ENCODE results near the gene LTBP1.

Gene LTBP1

GRCh38 chr2:33011941-33012340 is 65.2 kb downstream of the LTBP1 start:
- no peak for DNase-seq (ENCODE audit: low spot score)

GRCh38 chr2:33013684-33014110 is 66.9 kb downstream of the LTBP1 start:
- no peak for DNase-seq (ENCODE audit: low spot score)

GRCh38 chr2:33014268-33014667 is 67.5 kb downstream of the LTBP1 start:
- DNase-seq (ENCODE audit: low spot score), result no peak

- DNase-seq (ENCODE audit: low spot score), result peak; percentile 23
These were observed 68.8 kb downstream of the LTBP1 start for GRCh38 chr2:33015421-33016142.

GRCh38 chr2:33018271-33018670 is 71.5 kb downstream of the LTBP1 start:
- no peak for DNase-seq (ENCODE audit: low spot score)

- no peak for DNase-seq (ENCODE audit: low spot score)
These were observed 73.0 kb downstream of the LTBP1 start for GRCh38 chr2:33019796-33020195.

- no peak for DNase-seq (ENCODE audit: low spot score)
These were observed 74.1 kb downstream of the LTBP1 start for GRCh38 chr2:33020883-33021282.

- no peak for DNase-seq (ENCODE audit: low spot score)
These were observed 74.9 kb downstream of the LTBP1 start for GRCh38 chr2:33021542-33022227.

- no peak for DNase-seq (ENCODE audit: low spot score)
These were observed 75.7 kb downstream of the LTBP1 start for GRCh38 chr2:33022395-33022985.

- no peak for DNase-seq (ENCODE audit: low spot score)
These were observed 76.4 kb downstream of the LTBP1 start for GRCh38 chr2:33022989-33023727.

- no peak for DNase-seq (ENCODE audit: low spot score)
These were observed 77.2 kb downstream of the LTBP1 start for GRCh38 chr2:33023728-33024500.

- DNase-seq (ENCODE audit: low spot score), result no peak
These were observed 78.0 kb downstream of the LTBP1 start for GRCh38 chr2:33024758-33025157.

- no peak for DNase-seq (ENCODE audit: low spot score)
These were observed 82.7 kb downstream of the LTBP1 start for GRCh38 chr2:33029459-33029858.

- DNase-seq (ENCODE audit: low spot score), result no peak
These were observed 83.2 kb downstream of the LTBP1 start for GRCh38 chr2:33029926-33030325.

- no peak for DNase-seq (ENCODE audit: low spot score)
These were observed 83.6 kb downstream of the LTBP1 start for GRCh38 chr2:33030326-33030725.

- no peak for DNase-seq (ENCODE audit: low spot score)
These were observed 85.5 kb downstream of the LTBP1 start for GRCh38 chr2:33032245-33032644.

- no peak for DNase-seq (ENCODE audit: low spot score)
These were observed 86.9 kb downstream of the LTBP1 start for GRCh38 chr2:33033606-33034081.

- no peak for DNase-seq (ENCODE audit: low spot score)
These were observed 88.0 kb downstream of the LTBP1 start for GRCh38 chr2:33034784-33035183.

GRCh38 chr2:33038230-33038629 is 91.5 kb downstream of the LTBP1 start:
- no peak for DNase-seq (ENCODE audit: low spot score)

- DNase-seq (ENCODE audit: low spot score), result no peak
These were observed 92.0 kb downstream of the LTBP1 start for GRCh38 chr2:33038799-33039198.

GRCh38 chr2:33040541-33040940 is 93.8 kb downstream of the LTBP1 start:
- DNase-seq (ENCODE audit: low spot score), result no peak

GRCh38 chr2:33042265-33042664 is 95.5 kb downstream of the LTBP1 start:
- DNase-seq (ENCODE audit: low spot score), result peak; percentile 12

All from HuH-7 (cell line).